Fibroblast of skin of left biceps (primary cell): ENCODE results near the gene HOXB3.
"Not testable (repeated sequence)": the region's sequence is repeated elsewhere in the genome, so short reads cannot be mapped to it uniquely, and the experiment has no call there.

ENCODE experiments used
- DNase-seq, 2 experiments: peaks; one replicate each; pipeline ENCODE4 v3.0.0-alpha.2; 2013; ENCODE audit warnings: low read depth in 2 of 2

The HOXB3 gene

GRCh38 chr17:48526608-48527546 lies 63.2 kb downstream of the HOXB3 start:
- DNase-seq, result no peak

- no peak for DNase-seq
These were observed 67.0 kb downstream of the HOXB3 start for GRCh38 chr17:48523010-48523409.

- no peak for DNase-seq
These were observed 67.9 kb downstream of the HOXB3 start for GRCh38 chr17:48522031-48522653.

- no peak for DNase-seq
These were observed 69.4 kb downstream of the HOXB3 start for GRCh38 chr17:48520631-48521079.

GRCh38 chr17:48519427-48519826 lies 70.6 kb downstream of the HOXB3 start:
- DNase-seq, result no peak

GRCh38 chr17:48517478-48517877 lies 72.6 kb downstream of the HOXB3 start:
- no peak for DNase-seq

- no peak for DNase-seq
These were observed 73.8 kb downstream of the HOXB3 start for GRCh38 chr17:48515925-48516900.

- DNase-seq, result no peak
These were observed 75.6 kb downstream of the HOXB3 start for GRCh38 chr17:48514477-48514876.

GRCh38 chr17:48513666-48514455 lies 76.2 kb downstream of the HOXB3 start:
- no peak for DNase-seq

GRCh38 chr17:48513097-48513496 lies 76.9 kb downstream of the HOXB3 start:
- DNase-seq, result no peak

- DNase-seq, result peak; percentile 62 to 77
These were observed 79.1 kb downstream of the HOXB3 start for GRCh38 chr17:48510761-48511604.

- DNase-seq, result no peak
These were observed 79.7 kb downstream of the HOXB3 start for GRCh38 chr17:48510381-48510760.

GRCh38 chr17:48509708-48510107 lies 80.3 kb downstream of the HOXB3 start:
- DNase-seq, result not testable (repeated sequence)

- no peak for DNase-seq
These were observed 83.8 kb downstream of the HOXB3 start for GRCh38 chr17:48506246-48506645.

- no peak for DNase-seq
These were observed 84.3 kb downstream of the HOXB3 start for GRCh38 chr17:48505788-48506187.

GRCh38 chr17:48504953-48505352 lies 85.1 kb downstream of the HOXB3 start:
- DNase-seq, result no peak

GRCh38 chr17:48503747-48504146 lies 86.3 kb downstream of the HOXB3 start:
- DNase-seq, result no peak

- no peak for DNase-seq
These were observed 87.1 kb downstream of the HOXB3 start for GRCh38 chr17:48502901-48503300.

- DNase-seq, result no peak
These were observed 87.7 kb downstream of the HOXB3 start for GRCh38 chr17:48502312-48502711.
